Endothelial cell of umbilical vein (primary cell): ENCODE results near the gene PILRA. TPM values are rescaled to one million over a fixed set of nuclear protein-coding genes. Genes with fewer than 3 reads are reported as not detected.

Experiments used
- BruUV-seq: library from RNA; stranded (reverse); fragments of 400-500 nt; replicated peaks from 2 replicates; lab custom pipeline; 2021; lab: Mats Ljungman, UMichigan
- CTCF ChIA-PET: fragments of 300-600, 350-600 bp; sonication (Branson Sonifier 250); formaldehyde crosslinking; loops from one replicate; lab custom pipeline; 2021; ENCODE audit warnings: antibody characterized with exemption, inconsistent platforms; lab: Charles Lee
- POLR2A ChIA-PET: fragments of 300-600, 350-600 bp; sonication (Branson Sonifier 250); formaldehyde crosslinking; loops from one replicate; lab custom pipeline; 2021; ENCODE audit warnings: antibody characterized with exemption, inconsistent platforms; lab: Charles Lee
- DNase-seq: peaks from one replicate; pipeline ENCODE4 v3.0.0-alpha.2; 2011; ENCODE audit warnings: low read depth, low spot score
- FAIRE-seq: peaks from 2 replicates; lab custom pipeline; 2011; peaks lifted over from hg19 to GRCh38; lab: Jason Lieb, UNC
- H2AFZ ChIP-seq: 2 replicates; pipeline ENCODE4 v1.6.0; 2012; ENCODE audit warnings: low read depth, low read length, control low read depth, inconsistent platforms
- H3K27ac ChIP-seq: 2 replicates; pipeline ENCODE4 v1.5.1; 2011; ENCODE audit warnings: low read depth, mild to moderate bottlenecking, control low read depth, low read length, moderate library complexity; ENCODE audit not compliant: insufficient read depth
- H3K27me3 ChIP-seq, 2 experiments: 2 replicates each; pipeline versions ENCODE4 v1.6.0 to v1.6.1; 2011; ENCODE audit warnings: low read length in 2 of 2, mixed read lengths in 1 of 2; ENCODE audit not compliant: control insufficient read depth in 2 of 2, insufficient read depth in 2 of 2
- H3K36me3 ChIP-seq, 2 experiments: 2 replicates in 1 of 2; 3 replicates in 1 of 2; pipeline ENCODE4 v1.5.1; 2011; ENCODE audit warnings: low read length in 2 of 2, mild to moderate bottlenecking in 1 of 2, moderate library complexity in 1 of 2; ENCODE audit not compliant: control insufficient read depth in 2 of 2, insufficient read depth in 2 of 2; ENCODE audit errors: extremely low read depth in 1 of 2
- H3K4me1 ChIP-seq: 3 replicates; pipeline ENCODE4 v1.5.1; 2011; ENCODE audit warnings: mild to moderate bottlenecking, low read length; ENCODE audit not compliant: control insufficient read depth, insufficient read depth; ENCODE audit errors: extremely low read depth
- H3K4me2 ChIP-seq: 2 replicates; pipeline ENCODE4 v1.6.1; 2011; ENCODE audit warnings: low read length, control low read depth, mixed read lengths; ENCODE audit not compliant: insufficient read depth
- H3K4me3 ChIP-seq, 3 experiments: fragments of 200-600 bp in 1 of 3; sonication (generic), shearing (Covaris generic) in 1 of 3; replicated peaks in 1 of 3; 2 replicates each; pipeline ENCODE4 v1.5.1; 2011 to 2016; ENCODE audit warnings: control low read depth in 3 of 3, low read length in 3 of 3, mild to moderate bottlenecking in 2 of 3, inconsistent platforms in 1 of 3, low read depth in 1 of 3, moderate library complexity in 1 of 3; ENCODE audit not compliant: insufficient read depth in 1 of 3
- H3K79me2 ChIP-seq: 2 replicates; pipeline ENCODE4 v1.6.0; 2012; ENCODE audit warnings: low read length, inconsistent platforms; ENCODE audit not compliant: control insufficient read depth, insufficient read depth
- H3K9ac ChIP-seq: replicated peaks from 2 replicates; pipeline ENCODE3; 2011; ENCODE audit warnings: low read length, control low read depth; ENCODE audit not compliant: insufficient read depth; ENCODE audit errors: extremely low read depth
- H3K9me1 ChIP-seq: replicated peaks from 3 replicates; pipeline ENCODE4 v1.6.0; 2011; ENCODE audit warnings: mild to moderate bottlenecking, low read length; ENCODE audit not compliant: control insufficient read depth, insufficient read depth; ENCODE audit errors: extremely low read depth
- H3K9me3 ChIP-seq: replicated peaks from 2 replicates; pipeline ENCODE4 v1.5.1; 2012; ENCODE audit warnings: low read length, inconsistent platforms; ENCODE audit not compliant: control insufficient read depth, insufficient read depth
- H4K20me1 ChIP-seq: replicated peaks from 2 replicates; pipeline ENCODE3; 2011; ENCODE audit warnings: mild to moderate bottlenecking, low read length; ENCODE audit not compliant: control insufficient read depth, insufficient read depth; ENCODE audit errors: extremely low read depth
- EZH2 ChIP-seq: IDR thresholded peaks from 2 replicates; pipeline ENCODE4 v1.6.1; 2012; ENCODE audit warnings: borderline replicate concordance, low read depth, mild to moderate bottlenecking, moderate library complexity, low read length, inconsistent platforms; ENCODE audit not compliant: severe bottlenecking
- FOS ChIP-seq: IDR thresholded peaks from 2 replicates; pipeline ENCODE4 v1.6.1; 2011; ENCODE audit warnings: mild to moderate bottlenecking, low read length, moderate library complexity, borderline replicate concordance; ENCODE audit not compliant: insufficient read depth
- GATA2 ChIP-seq: IDR thresholded peaks from 2 replicates; pipeline ENCODE4 v1.7.0; 2011; ENCODE audit warnings: low read depth, mild to moderate bottlenecking, moderate library complexity, mixed read lengths, low read length; ENCODE audit not compliant: insufficient read length, insufficient read depth
- JUN ChIP-seq: IDR thresholded peaks from 2 replicates; pipeline ENCODE4 v1.6.1; 2011; ENCODE audit warnings: borderline replicate concordance, low read depth; ENCODE audit not compliant: insufficient read length, insufficient read depth
- MYC ChIP-seq: IDR thresholded peaks from one replicate; pipeline ENCODE4 v1.6.1; 2011; ENCODE audit warnings: mild to moderate bottlenecking, low read depth, low read length
- POLR2A ChIP-seq: IDR thresholded peaks from 2 replicates; pipeline ENCODE4 v1.6.1; 2012; ENCODE audit warnings: low read depth, mild to moderate bottlenecking, control low read depth, low read length
- POLR2AphosphoS5 ChIP-seq: IDR thresholded peaks from 2 replicates; pipeline ENCODE4 v1.6.1; 2012; ENCODE audit warnings: low read depth, mild to moderate bottlenecking, control low read depth, low read length, moderate library complexity; ENCODE audit not compliant: insufficient read depth
- dilution Hi-C: fragments of 300-500 bp; cut with MboI; formaldehyde crosslinking; loops from one replicate; pipeline ENCODE4 v1.15.0; 2019; ENCODE audit warnings: low sequenced_read_pairs; ENCODE audit not compliant: extremely low pct_ligation_motif_present
- intact Hi-C: fragments of 100-400 bp; cut with micrococcal nuclease; formaldehyde crosslinking; loops from one replicate; pipeline ENCODE4 v1.10.0; 2022
- polyA plus RNA-seq, 4 experiments: library from polyadenylated mRNA; depleted of rRNA in 3 of 4; stranded (reverse) in 3 of 4; unstranded in 1 of 4; fragments of >200 nt; gene quantifications; 2 replicates each; pipeline versions ENCODE4 v1.2.1 to v1.2.3, GENCODE V29; 2011 to 2012; ENCODE audit warnings: missing spikeins in 1 of 4
- total RNA-seq: library from RNA; stranded (reverse); gene quantifications from 2 replicates; pipeline ENCODE4 v1.2.3, GENCODE V29; 2021
- TF ChIP-seq, protein P1 (sequence below), 2 donors: IDR thresholded peaks; 1 replicate in 1 of 2; 2 replicates in 1 of 2; pipeline ENCODE4 v1.5.1; 2011; ENCODE audit warnings: low read length in 2 of 2, mild to moderate bottlenecking in 2 of 2, moderate library complexity in 2 of 2, control low read depth in 1 of 2, inconsistent platforms in 1 of 2, low read depth in 1 of 2; ENCODE audit not compliant: insufficient read depth in 1 of 2; ENCODE audit errors: extremely low read depth in 1 of 2
- TF ChIP-seq, protein P2 (sequence below): IDR thresholded peaks from 2 replicates; pipeline ENCODE4 v1.6.1; 2011; ENCODE audit not compliant: insufficient read depth, insufficient read length

Gene PILRA
- total and polyA plus RNA-seq, 2 donors (not counting 3 experiments of a cell fraction or from before 2014, with no cell fraction given) = 0.61 to 1.3 TPM

DNA sequence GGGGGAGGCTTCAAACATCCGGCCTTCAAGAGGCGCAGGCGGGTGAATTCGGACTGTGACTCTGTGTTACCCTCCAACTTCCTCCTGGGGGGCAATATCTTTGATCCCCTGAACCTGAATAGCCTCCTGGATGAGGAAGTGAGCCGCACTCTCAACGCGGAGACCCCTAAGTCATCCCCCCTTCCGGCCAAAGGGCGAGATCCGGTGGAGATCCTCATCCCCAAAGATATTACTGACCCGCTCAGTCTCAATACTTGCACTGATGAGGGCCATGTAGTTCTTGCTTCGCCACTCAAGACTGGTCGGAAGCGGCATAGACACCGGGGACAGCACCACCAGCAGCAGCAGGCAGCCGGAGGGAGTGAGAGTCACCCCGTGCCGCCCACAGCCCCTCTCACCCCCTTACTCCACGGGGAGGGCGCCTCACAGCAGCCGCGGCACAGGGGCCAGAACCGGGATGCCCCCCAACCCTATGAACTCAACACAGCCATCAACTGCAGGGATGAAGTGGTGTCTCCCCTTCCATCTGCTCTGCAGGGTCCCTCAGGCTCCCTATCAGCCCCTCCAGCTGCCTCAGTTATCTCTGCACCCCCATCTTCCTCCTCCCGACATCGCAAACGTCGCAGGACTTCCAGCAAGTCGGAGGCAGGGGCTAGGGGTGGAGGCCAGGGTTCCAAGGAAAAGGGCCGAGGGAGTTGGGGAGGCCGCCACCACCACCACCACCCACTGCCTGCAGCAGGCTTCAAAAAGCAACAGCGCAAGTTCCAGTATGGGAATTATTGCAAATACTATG lies 57.4 kb downstream of the PILRA start:
- DNase-seq (no peak), FAIRE-seq (no peak)
- H3K4me2 ChIP-seq = peak overlapping the region; percentile 81
- no peak overlapping the region for H2AFZ ChIP-seq
- H3K9me1 ChIP-seq = no peaks in the 10 kb centered on the region
- no peak for TF ChIP-seq FOS
- TF ChIP-seq POLR2A = peak; percentile 36
- H3K36me3 ChIP-seq = peaks cover 5 to 20% of the 10 kb centered on the region in 2 experiments
- dilution Hi-C loops = no loop called here
- peak overlapping the region; percentile 92 for H3K9ac ChIP-seq
- BruUV-seq = no TSS peak
- no peaks in the 10 kb centered on the region for H4K20me1 ChIP-seq
- H3K4me3 ChIP-seq = peak overlapping the region; percentile 44 to 69 (median 68)
- intact Hi-C loops = no loop called here
- H3K27me3 ChIP-seq = no peaks in the 10 kb centered on the region
- ChIA-PET CTCF (interaction anchor here (0.5 to 1.5 kb wide), 5 partner anchors 23 to 245 kb away, joined by 3 to 5 read pairs (median 3); no protein-coding TSS in a partner anchor), POLR2A (interaction anchor here (3.1 kb wide), 1 partner anchor 13 kb away, joined by 59 read pairs; no protein-coding TSS in a partner anchor)
- peaks cover 28% of the 10 kb centered on the region for H3K4me1 ChIP-seq
- peaks cover 44% of the 10 kb centered on the region for H3K79me2 ChIP-seq
- H3K27ac ChIP-seq = peak overlapping the region; percentile 46
- H3K9me3 ChIP-seq = no peaks in the 10 kb centered on the region

DNA sequence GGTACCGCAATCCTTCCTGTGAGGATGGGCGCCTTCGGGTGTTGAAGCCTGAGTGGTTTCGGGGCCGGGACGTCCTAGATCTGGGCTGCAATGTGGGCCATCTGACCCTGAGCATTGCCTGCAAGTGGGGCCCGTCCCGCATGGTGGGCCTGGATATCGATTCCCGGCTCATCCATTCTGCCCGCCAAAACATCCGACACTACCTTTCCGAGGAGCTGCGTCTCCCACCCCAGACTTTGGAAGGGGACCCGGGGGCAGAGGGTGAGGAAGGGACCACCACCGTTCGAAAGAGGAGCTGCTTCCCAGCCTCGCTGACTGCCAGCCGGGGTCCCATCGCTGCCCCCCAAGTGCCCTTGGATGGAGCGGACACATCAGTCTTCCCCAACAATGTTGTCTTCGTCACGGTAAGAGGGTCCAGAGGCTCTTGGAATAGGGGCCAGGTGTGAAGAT lies 58.0 kb downstream of the PILRA start:
- CTCF ChIA-PET = interaction anchor here (1.0 kb wide), 1 partner anchor 20 kb away, joined by 3 read pairs; no protein-coding TSS in a partner anchor
- Histone ChIP-seq H3K4me1 (peaks cover 28% of the 10 kb centered on the region), H3K27me3 (no peaks in the 10 kb centered on the region), H3K9me3 (no peaks in the 10 kb centered on the region), H3K27ac (no peak overlapping the region), H3K9ac (no peak overlapping the region), H4K20me1 (no peaks in the 10 kb centered on the region), H3K9me1 (no peaks in the 10 kb centered on the region), H3K4me2 (peak overlapping the region; percentile 81), H3K4me3 (no peak overlapping the region), H2AFZ (no peak overlapping the region), H3K36me3 (peaks cover 5 to 20% of the 10 kb centered on the region in 2 experiments), H3K79me2 (peaks cover 49% of the 10 kb centered on the region)
- BruUV-seq = TSS peak; percentile 1
- DNase-seq (no peak), FAIRE-seq (no peak)
- dilution Hi-C loops = no loop called here
- POLR2A ChIA-PET = no interaction called here
- intact Hi-C loops = no loop called here
- TF ChIP-seq GATA2 (no peak), EZH2 (no peak), POLR2A (no peak), JUN (no peak), MYC (no peak), POLR2AphosphoS5 (no peak), FOS (no peak)
- TF ChIP-seq, protein P1, sequence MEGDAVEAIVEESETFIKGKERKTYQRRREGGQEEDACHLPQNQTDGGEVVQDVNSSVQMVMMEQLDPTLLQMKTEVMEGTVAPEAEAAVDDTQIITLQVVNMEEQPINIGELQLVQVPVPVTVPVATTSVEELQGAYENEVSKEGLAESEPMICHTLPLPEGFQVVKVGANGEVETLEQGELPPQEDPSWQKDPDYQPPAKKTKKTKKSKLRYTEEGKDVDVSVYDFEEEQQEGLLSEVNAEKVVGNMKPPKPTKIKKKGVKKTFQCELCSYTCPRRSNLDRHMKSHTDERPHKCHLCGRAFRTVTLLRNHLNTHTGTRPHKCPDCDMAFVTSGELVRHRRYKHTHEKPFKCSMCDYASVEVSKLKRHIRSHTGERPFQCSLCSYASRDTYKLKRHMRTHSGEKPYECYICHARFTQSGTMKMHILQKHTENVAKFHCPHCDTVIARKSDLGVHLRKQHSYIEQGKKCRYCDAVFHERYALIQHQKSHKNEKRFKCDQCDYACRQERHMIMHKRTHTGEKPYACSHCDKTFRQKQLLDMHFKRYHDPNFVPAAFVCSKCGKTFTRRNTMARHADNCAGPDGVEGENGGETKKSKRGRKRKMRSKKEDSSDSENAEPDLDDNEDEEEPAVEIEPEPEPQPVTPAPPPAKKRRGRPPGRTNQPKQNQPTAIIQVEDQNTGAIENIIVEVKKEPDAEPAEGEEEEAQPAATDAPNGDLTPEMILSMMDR (IDR thresholded peaks at IDR 0.05; ENCODE audit: extremely low read depth in 1 of 2, insufficient read depth in 1 of 2, low read depth in 1 of 2, low read length in 2 of 2) = no peak
- TF ChIP-seq, protein P2, sequence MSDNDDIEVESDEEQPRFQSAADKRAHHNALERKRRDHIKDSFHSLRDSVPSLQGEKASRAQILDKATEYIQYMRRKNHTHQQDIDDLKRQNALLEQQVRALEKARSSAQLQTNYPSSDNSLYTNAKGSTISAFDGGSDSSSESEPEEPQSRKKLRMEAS = no peak
